Panc1 (cell line): ENCODE measurements around the gene CACNA2D3. TPM values are rescaled to one million over a fixed set of nuclear protein-coding genes. Genes with fewer than 3 reads are reported as not detected.

Source experiments
- ATAC-seq: fragments of 200-7000 bp; cut with Tn5 transposase; 2 replicates; pipeline ENCODE4 v1.9.1; 2020; ENCODE audit warnings: mild to moderate bottlenecking, moderate library complexity
- BruUV-seq: library from RNA; stranded (reverse); fragments of 400-500 nt; replicated peaks from 2 replicates; lab custom pipeline; 2021; lab: Mats Ljungman, UMichigan
- CTCF ChIA-PET: fragments of 300-600 bp; sonication (Branson Sonifier 250); formaldehyde crosslinking; loops from one replicate; lab custom pipeline; 2022; ENCODE audit warnings: antibody characterized with exemption; lab: Charles Lee
- POLR2A ChIA-PET: fragments of 300-600 bp; sonication (Branson Sonifier 250); formaldehyde crosslinking; loops from one replicate; lab custom pipeline; 2022; ENCODE audit warnings: antibody characterized with exemption; lab: Charles Lee
- DNase-seq: peaks from one replicate; pipeline ENCODE4 v3.0.0-alpha.2; 2010; ENCODE audit warnings: low read depth, low spot score
- H3K27ac ChIP-seq: 2 replicates; pipeline ENCODE4 v1.5.1; 2011; ENCODE audit warnings: mild to moderate bottlenecking, low read length, inconsistent platforms
- H3K27me3 ChIP-seq: fragments of 200-500 bp; sonication (Bioruptor generic); 2 replicates; pipeline ENCODE4 v1.6.0; 2014; ENCODE audit warnings: low read length, inconsistent platforms; ENCODE audit not compliant: control insufficient read depth, insufficient read depth
- H3K36me3 ChIP-seq: fragments of 200-500 bp; sonication (Bioruptor generic); 2 replicates; pipeline ENCODE4 v1.5.1; 2014; ENCODE audit warnings: inconsistent platforms, mild to moderate bottlenecking, low read length, moderate library complexity; ENCODE audit not compliant: control insufficient read depth, insufficient read depth
- H3K4me1 ChIP-seq: 2 replicates; pipeline ENCODE4 v1.5.1; 2011; ENCODE audit warnings: inconsistent platforms, mild to moderate bottlenecking, low read length, moderate library complexity; ENCODE audit not compliant: control insufficient read depth, insufficient read depth
- H3K4me3 ChIP-seq, 2 experiments: 2 replicates each; pipeline ENCODE4 v1.5.1; 2011 to 2012; ENCODE audit warnings: low read depth in 2 of 2, low read length in 2 of 2, mild to moderate bottlenecking in 2 of 2, inconsistent platforms in 1 of 2, moderate library complexity in 1 of 2
- H3K9me3 ChIP-seq: fragments of 200-500 bp; sonication (Bioruptor generic); 2 replicates; pipeline ENCODE4 v1.5.1; 2014; ENCODE audit warnings: low read depth, mild to moderate bottlenecking, inconsistent platforms, low read length, moderate library complexity; ENCODE audit not compliant: control insufficient read depth, insufficient read depth
- POLR2AphosphoS5 ChIP-seq: IDR thresholded peaks from 2 replicates; pipeline ENCODE4 v1.6.1; 2012; ENCODE audit warnings: mild to moderate bottlenecking, low read depth, low read length, moderate library complexity
- REST ChIP-seq, 2 experiments: IDR thresholded peaks; 2 replicates each; pipeline ENCODE4 v1.6.1; 2011 to 2012; ENCODE audit warnings: low read depth in 2 of 2, control low read depth in 1 of 2, low read length in 1 of 2, mild to moderate bottlenecking in 1 of 2, moderate library complexity in 1 of 2; ENCODE audit not compliant: insufficient read depth in 1 of 2
- SIN3A ChIP-seq: IDR thresholded peaks from 2 replicates; pipeline ENCODE4 v1.6.1; 2012; ENCODE audit warnings: low read depth, mild to moderate bottlenecking, low read length, moderate library complexity, borderline replicate concordance; ENCODE audit not compliant: insufficient read depth
- TCF7L2 ChIP-seq: IDR thresholded peaks from 2 replicates; pipeline ENCODE4 v1.6.1; 2011; ENCODE audit warnings: mild to moderate bottlenecking, low read depth, low read length, inconsistent platforms
- in situ Hi-C: cut with HindIII; loops from 2 replicates; pipeline ENCODE4 v1.10.0; 2016; ENCODE audit warnings: low sequenced_read_pairs, low pct_unique_long_range_greater_than_20kb
- intact Hi-C: fragments of 100-400 bp; cut with micrococcal nuclease; formaldehyde crosslinking; loops from one replicate; pipeline ENCODE4 v1.10.0; 2022; ENCODE audit not compliant: unreplicated experiment
- total RNA-seq: library from RNA; stranded (reverse); gene quantifications from one replicate; pipeline ENCODE4 v1.2.1, GENCODE V29; 2021; ENCODE audit not compliant: unreplicated experiment
- TF ChIP-seq, protein P1 (sequence below): fragments of 450-650 bp; IDR thresholded peaks from 2 replicates; pipeline ENCODE4 v1.5.1; 2017; ENCODE audit warnings: mild to moderate bottlenecking

CACNA2D3 gene
- total RNA-seq, 1 experiment from 2014 or later, result 0.41 TPM

DNA sequence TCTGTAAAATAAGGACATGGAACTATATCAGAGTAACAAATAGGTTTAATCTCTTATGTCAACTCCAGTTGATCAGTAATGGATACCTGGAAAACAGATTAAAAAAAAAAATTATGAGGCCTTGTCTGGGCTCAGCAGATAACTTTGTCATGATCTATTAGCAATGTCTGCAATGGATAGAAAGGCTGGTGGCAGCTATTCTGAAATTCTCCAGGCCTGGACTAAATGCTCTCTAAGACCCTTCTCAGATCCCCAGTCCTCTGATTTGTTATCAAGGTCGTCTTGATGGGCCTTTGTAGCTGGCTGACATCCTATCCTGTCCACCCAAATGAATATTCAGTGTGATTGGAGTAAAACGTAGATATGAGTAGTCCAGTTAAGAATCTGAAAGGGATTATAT is 791.8 kb downstream of the CACNA2D3 start:
- H3K9me3 ChIP-seq, result no peaks in the 10 kb centered on the region
- H3K4me1 ChIP-seq, result no peaks in the 10 kb centered on the region
- POLR2A ChIA-PET, result no interaction called here
- BruUV-seq, result no TSS peak
- in situ Hi-C loops (no loop called here), intact Hi-C loops (no loop called here)
- H3K27me3 ChIP-seq, result no peaks in the 10 kb centered on the region
- no peak overlapping the region for H3K27ac ChIP-seq
- DNase-seq, result no peak
- no peak overlapping the region for H3K4me3 ChIP-seq
- TF ChIP-seq SIN3A, result no peak
- TF ChIP-seq REST (IDR thresholded peaks at IDR 0.05; ENCODE audit: insufficient read depth in 1 of 2, low read depth in 2 of 2, low read length in 1 of 2), result no peak
- no peak for TF ChIP-seq POLR2AphosphoS5
- TF ChIP-seq TCF7L2, result no peak
- TF ChIP-seq, protein P1, sequence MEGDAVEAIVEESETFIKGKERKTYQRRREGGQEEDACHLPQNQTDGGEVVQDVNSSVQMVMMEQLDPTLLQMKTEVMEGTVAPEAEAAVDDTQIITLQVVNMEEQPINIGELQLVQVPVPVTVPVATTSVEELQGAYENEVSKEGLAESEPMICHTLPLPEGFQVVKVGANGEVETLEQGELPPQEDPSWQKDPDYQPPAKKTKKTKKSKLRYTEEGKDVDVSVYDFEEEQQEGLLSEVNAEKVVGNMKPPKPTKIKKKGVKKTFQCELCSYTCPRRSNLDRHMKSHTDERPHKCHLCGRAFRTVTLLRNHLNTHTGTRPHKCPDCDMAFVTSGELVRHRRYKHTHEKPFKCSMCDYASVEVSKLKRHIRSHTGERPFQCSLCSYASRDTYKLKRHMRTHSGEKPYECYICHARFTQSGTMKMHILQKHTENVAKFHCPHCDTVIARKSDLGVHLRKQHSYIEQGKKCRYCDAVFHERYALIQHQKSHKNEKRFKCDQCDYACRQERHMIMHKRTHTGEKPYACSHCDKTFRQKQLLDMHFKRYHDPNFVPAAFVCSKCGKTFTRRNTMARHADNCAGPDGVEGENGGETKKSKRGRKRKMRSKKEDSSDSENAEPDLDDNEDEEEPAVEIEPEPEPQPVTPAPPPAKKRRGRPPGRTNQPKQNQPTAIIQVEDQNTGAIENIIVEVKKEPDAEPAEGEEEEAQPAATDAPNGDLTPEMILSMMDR, result no peak
- H3K36me3 ChIP-seq, result no peaks in the 10 kb centered on the region
- CTCF ChIA-PET, result no interaction called here
- ATAC-seq, result no peak

GRCh38 chr3:54915181-54915580 is 792.8 kb downstream of the CACNA2D3 start:
- no peaks in the 10 kb centered on the region for H3K27me3 ChIP-seq
- H3K27ac ChIP-seq, result no peak overlapping the region
- H3K36me3 ChIP-seq, result no peaks in the 10 kb centered on the region
- TF ChIP-seq, protein P1, result no peak
- TF ChIP-seq REST (IDR thresholded peaks at IDR 0.05; ENCODE audit: insufficient read depth in 1 of 2, low read depth in 2 of 2, low read length in 1 of 2) (no peak), TCF7L2 (no peak), SIN3A (no peak), POLR2AphosphoS5 (no peak)
- ChIA-PET POLR2A (no interaction called here), CTCF (no interaction called here)
- in situ Hi-C loops, result no loop called here
- ATAC-seq (no peak), DNase-seq (no peak)
- H3K9me3 ChIP-seq, result no peaks in the 10 kb centered on the region
- intact Hi-C loops, result no loop called here
- H3K4me3 ChIP-seq, result no peak overlapping the region
- H3K4me1 ChIP-seq, result no peaks in the 10 kb centered on the region
- no TSS peak for BruUV-seq
